Right forelimb (tissue), 1 donor: Measurements from ENCODE around the gene DCN.

ENCODE experiments used
- DNase-seq: peaks from one replicate; pipeline ENCODE4 v3.0.0-alpha.2; 2018

The DCN gene

GRCh38 chr12:91133871-91134270, 48.7 kb downstream of the DCN start:
- DNase-seq, result no peak

GRCh38 chr12:91129662-91130362, 52.8 kb downstream of the DCN start:
- no peak for DNase-seq

- DNase-seq, result no peak
Observed at GRCh38 chr12:91127751-91128150, 54.9 kb downstream of the DCN start.

GRCh38 chr12:91127306-91127705, 55.3 kb downstream of the DCN start:
- no peak for DNase-seq

- DNase-seq, result no peak
Observed at GRCh38 chr12:91126516-91126915, 56.1 kb downstream of the DCN start.

- DNase-seq, result no peak
Observed at GRCh38 chr12:91123236-91123916, 59.2 kb downstream of the DCN start.

GRCh38 chr12:91120781-91121180, 61.8 kb downstream of the DCN start:
- no peak for DNase-seq

- DNase-seq, result no peak
Observed at GRCh38 chr12:91119089-91119488, 63.5 kb downstream of the DCN start.

GRCh38 chr12:91113621-91114020, 69.0 kb downstream of the DCN start:
- no peak for DNase-seq

GRCh38 chr12:91111366-91112325, 71.0 kb downstream of the DCN start, which contains the start of gene LUM:
TSS of gene LUM (minus strand) at chr12:91111494. CDS start at chr12:91108979, 2,515 bp downstream.
- DNase-seq, result peak; percentile 89

- no peak for DNase-seq
Observed at GRCh38 chr12:91110311-91110924, 72.2 kb downstream of the DCN start.

GRCh38 chr12:91109581-91110310, 72.9 kb downstream of the DCN start:
- no peak for DNase-seq

GRCh38 chr12:91109148-91109564, 73.5 kb downstream of the DCN start:
- DNase-seq, result peak; percentile 88

- DNase-seq, result no peak
Observed at GRCh38 chr12:91108196-91108755, 74.3 kb downstream of the DCN start.

GRCh38 chr12:91106283-91106682, 76.3 kb downstream of the DCN start:
- no peak for DNase-seq

- DNase-seq, result no peak
Observed at GRCh38 chr12:91105807-91106206, 76.8 kb downstream of the DCN start.

- DNase-seq, result no peak
Observed at GRCh38 chr12:91104812-91105466, 77.7 kb downstream of the DCN start.

- no peak for DNase-seq
Observed at GRCh38 chr12:91103624-91104023, 79.0 kb downstream of the DCN start.

GRCh38 chr12:91103101-91103500, 79.5 kb downstream of the DCN start:
- DNase-seq, result no peak

GRCh38 chr12:91100906-91101305, 81.7 kb downstream of the DCN start:
- no peak for DNase-seq

- no peak for DNase-seq
Observed at GRCh38 chr12:91099836-91100235, 82.8 kb downstream of the DCN start.
